Measurements from ENCODE around the gene MAPK8IP1.

MAPK8IP1 gene

DNA sequence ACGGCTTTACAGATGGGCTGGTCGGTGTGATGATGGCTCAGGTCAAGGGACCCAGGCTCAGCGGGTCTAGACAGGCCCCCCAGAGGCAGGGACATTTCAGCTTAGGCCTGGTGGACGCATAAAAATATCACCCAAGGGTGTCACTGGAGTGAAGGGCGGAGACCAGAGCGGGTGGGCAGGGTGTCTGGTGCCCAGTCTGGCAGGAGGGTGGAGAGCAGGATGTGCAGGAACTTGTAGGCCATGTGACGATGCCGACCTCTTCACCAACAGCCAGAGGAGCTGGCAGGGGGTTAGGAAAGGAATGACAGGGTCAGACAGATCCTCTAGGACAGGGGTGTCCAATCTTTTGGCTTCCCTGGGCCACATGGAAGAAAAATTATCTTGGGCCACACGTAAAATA, 4.5 kb downstream of the MAPK8IP1 start:
- DNase-seq (ENCODE audit: low read depth): no peak
- no peak overlapping the region for H3K4me3 ChIP-seq (ENCODE audit: low read depth, low read length)
- TF ChIP-seq, protein P1, sequence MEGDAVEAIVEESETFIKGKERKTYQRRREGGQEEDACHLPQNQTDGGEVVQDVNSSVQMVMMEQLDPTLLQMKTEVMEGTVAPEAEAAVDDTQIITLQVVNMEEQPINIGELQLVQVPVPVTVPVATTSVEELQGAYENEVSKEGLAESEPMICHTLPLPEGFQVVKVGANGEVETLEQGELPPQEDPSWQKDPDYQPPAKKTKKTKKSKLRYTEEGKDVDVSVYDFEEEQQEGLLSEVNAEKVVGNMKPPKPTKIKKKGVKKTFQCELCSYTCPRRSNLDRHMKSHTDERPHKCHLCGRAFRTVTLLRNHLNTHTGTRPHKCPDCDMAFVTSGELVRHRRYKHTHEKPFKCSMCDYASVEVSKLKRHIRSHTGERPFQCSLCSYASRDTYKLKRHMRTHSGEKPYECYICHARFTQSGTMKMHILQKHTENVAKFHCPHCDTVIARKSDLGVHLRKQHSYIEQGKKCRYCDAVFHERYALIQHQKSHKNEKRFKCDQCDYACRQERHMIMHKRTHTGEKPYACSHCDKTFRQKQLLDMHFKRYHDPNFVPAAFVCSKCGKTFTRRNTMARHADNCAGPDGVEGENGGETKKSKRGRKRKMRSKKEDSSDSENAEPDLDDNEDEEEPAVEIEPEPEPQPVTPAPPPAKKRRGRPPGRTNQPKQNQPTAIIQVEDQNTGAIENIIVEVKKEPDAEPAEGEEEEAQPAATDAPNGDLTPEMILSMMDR (conservative IDR thresholded peaks at IDR 0.05; ENCODE audit: low read depth, low read length): no peak

DNA sequence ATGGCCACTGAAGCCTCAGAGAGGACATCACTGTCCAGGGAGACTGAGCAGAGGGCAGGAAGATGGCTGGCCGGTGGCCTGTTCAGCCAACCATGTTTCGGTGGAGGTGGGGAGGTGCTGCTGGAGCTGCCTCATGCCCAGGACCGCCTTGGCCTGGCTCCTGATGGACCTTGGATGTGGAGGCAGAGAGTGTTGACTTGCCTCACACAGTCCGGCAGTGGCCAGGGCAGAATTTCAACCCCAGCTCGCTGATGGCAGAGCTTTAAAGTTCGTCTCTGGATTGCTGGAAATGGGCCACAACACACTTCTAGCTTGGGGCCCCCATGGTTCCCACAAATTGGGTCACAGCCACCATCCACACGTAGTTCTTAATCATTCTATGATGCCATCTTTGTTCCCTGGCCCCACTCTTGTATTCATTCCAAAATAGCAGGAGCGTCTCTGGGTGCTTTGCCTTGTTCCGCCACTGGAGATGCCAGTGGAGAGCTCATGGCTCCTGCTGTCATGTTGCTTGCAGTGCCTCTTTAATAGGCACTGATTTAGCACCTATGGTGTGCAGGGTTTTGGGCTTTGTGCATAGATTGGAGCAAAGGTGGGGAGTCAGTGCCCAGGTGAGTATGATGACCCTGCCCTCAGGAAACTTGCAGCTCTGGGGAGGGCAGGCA, 5.6 kb downstream of the MAPK8IP1 start:
- TF ChIP-seq, protein P1 (conservative IDR thresholded peaks at IDR 0.05; ENCODE audit: low read depth, low read length): no peak
- DNase-seq (ENCODE audit: low read depth): no peak
- no peak overlapping the region for H3K4me3 ChIP-seq (ENCODE audit: low read depth, low read length)

DNA sequence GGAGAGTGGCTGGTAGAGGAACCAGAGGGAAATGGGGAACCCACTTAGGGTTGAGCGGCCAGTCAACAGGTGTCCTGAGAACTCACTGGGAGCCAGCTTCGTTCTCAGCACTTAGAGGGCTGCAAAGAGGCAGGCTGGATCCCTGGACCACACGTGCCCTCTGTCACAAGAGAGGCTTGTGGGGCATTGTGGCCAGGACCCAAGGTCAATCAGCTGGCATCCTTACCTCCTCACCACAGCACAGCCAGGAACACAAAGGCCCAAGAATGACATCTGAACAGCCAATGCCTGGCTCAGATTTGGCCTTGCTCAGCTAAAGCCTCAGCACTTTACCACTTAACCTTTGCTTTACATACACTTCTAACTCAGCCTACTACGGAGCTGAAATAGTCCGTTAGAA, 7.4 kb downstream of the MAPK8IP1 start:
- no peak overlapping the region for H3K4me3 ChIP-seq (ENCODE audit: low read depth, low read length)
- TF ChIP-seq, protein P1 (conservative IDR thresholded peaks at IDR 0.05; ENCODE audit: low read depth, low read length): no peak
- DNase-seq (ENCODE audit: low read depth): no peak

DNA sequence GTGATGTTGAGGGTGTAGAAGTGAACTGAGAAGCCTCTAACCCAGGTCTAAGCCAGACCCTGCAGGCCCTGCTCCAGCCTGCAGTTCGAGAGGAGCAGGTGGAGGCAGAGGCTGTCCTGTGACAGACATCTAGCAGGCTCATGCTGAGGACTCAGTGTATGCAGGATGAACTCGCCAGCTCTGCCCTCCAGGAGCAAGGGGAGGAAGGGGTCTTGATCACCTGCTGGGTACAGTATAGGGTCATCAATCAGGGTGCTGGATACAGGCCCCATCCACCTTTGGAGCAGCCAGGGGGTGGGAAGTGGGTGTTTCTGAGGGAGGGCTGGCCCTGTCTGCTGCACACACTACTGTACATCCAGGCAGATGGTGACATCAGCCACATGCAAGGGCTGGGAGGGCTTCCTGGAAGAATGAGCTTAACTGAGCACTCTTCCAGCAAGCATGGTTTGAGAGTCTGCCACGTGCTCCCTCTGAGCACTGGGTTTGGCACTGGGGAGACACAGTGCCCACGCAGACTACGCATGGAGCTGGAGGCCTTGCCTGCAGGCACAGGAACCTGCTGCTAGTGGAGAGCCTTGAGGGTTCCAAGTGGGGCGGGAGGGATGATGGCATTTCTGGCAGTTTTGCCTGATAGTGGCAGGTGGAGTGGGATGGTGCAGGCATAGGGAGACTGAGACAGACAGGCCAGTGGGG, 9.2 kb downstream of the MAPK8IP1 start:
- DNase-seq (ENCODE audit: low read depth): no peak
- TF ChIP-seq, protein P1 (conservative IDR thresholded peaks at IDR 0.05; ENCODE audit: low read depth, low read length): no peak
- no peak overlapping the region for H3K4me3 ChIP-seq (ENCODE audit: low read depth, low read length)

DNA sequence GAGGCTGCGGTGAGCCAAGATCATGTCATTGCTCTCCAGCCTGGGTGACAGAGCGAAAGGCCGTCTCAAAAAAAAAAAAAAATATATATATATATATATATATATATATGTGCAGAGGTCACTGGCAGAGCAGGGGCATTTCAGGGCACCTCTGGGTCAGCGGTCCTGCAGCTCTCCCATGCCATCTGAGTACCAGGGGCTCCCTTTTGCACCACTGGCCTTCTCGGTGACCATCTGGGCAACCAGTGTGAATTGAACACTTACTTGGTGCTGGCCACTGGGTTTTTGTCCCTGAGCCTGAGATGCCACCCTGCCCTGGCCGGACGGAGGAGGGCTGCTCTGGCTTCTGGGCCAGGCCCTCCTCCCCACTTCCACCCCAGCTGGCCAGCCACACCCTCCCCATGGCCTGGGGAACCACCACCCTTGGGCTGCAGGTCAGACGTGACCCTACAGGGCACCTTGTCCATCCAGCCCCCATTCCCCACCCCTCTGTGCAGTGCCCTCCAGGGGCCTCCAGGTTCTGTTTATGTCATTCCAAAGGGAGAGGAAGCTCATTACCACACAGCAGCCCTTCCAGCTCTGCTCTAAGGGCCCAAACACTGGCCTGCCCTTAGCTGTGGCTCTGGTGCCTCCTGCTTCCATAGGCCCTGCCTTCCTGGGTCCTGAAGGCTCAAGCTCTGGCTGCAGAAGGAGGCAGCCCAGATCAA, 10.3 kb downstream of the MAPK8IP1 start:
- no peak for DNase-seq (ENCODE audit: low read depth)
- TF ChIP-seq, protein P1 (conservative IDR thresholded peaks at IDR 0.05; ENCODE audit: low read depth, low read length): no peak
- no peak overlapping the region for H3K4me3 ChIP-seq (ENCODE audit: low read depth, low read length)

DNA sequence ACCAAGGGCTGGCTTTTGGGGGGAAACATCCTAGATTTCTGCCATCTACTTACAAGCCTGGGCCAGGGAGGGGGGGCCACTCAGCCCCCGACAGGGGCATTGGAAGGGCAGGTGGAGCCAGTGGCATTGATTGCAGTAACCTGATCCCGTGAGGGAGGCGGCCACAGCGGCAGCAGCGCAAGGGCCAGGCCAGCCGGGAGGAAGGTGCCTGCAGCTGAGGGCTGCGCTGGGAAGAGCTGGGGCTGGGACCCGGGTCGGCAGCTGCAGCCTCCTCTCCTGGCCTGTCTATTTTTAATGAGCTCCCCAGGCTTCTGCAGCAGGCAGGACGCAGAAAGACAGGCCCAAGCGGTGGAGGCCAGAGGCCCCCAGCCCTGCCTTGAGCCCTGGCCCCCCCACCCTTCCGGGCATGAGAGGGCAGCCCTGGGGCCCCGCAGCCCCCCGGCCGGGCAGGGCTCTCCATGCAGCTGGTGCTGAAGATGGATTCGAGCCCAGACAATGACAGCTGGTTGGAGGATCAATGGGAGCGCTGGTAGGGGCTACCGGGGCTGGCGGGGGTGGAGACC, 11.1 kb downstream of the MAPK8IP1 start:
- H3K4me3 ChIP-seq (ENCODE audit: low read depth, low read length): no peak overlapping the region
- TF ChIP-seq, protein P1 (conservative IDR thresholded peaks at IDR 0.05; ENCODE audit: low read depth, low read length): no peak
- DNase-seq (ENCODE audit: low read depth): no peak

All from choroid plexus epithelial cell (primary cell).